OCI-LY3 (cell line): ENCODE measurements around the gene ZNF665.

Source experiments
- CTCF ChIP-seq: fragments of 200-600, 300-600 bp; sonication (generic); IDR thresholded peaks from 2 replicates; pipeline ENCODE4 v1.5.1; 2014; ENCODE audit warnings: antibody characterized with exemption, low read length, low read depth
- EZH2phosphoT487 ChIP-seq: fragments of 200-600 bp; shearing (Covaris generic); IDR thresholded peaks from 2 replicates; pipeline ENCODE4 v1.6.1; 2018; ENCODE audit warnings: antibody characterized with exemption, mixed run types, low read depth

- TF ChIP-seq CTCF (no peak), EZH2phosphoT487 (no peak)
Observed at GRCh38 chr19:53132141-53132991, 60.8 kb downstream of the ZNF665 start, which contains the start of gene ZNF415.
